Heart left ventricle (tissue), 13 donors: ENCODE data around the gene SPP2.

Experiments used
- CTCF ChIP-seq, 12 donors: fragments of 200-600 bp; sonication (generic) in 4 of 12; IDR thresholded peaks; one replicate each; pipeline versions ENCODE4 v1.5.0 to v1.8.0; 2018 to 2022; ENCODE audit warnings: antibody characterized with exemption in 12 of 12, mild to moderate bottlenecking in 5 of 12
- POLR2A ChIP-seq, 2 donors: fragments of 450-650 bp; IDR thresholded peaks; one replicate each; pipeline ENCODE4 v1.6.1; 2017; ENCODE audit warnings: antibody characterized with exemption in 2 of 2, mild to moderate bottlenecking in 2 of 2, moderate library complexity in 2 of 2
- donor health status: ischemic (EF 13 %, LVEDD 7.1; RV severe dilation, severe dysfunction).
- donor health status: DM: no; HTN: yes; CAD: no.
- donor health status: DM: no; HTN: no; CAD: no.
- donor health status: ischemic (EF 25% LVEDD 6.9; RV normal size, moderate dysfunction).
- donor health status: ischemic (EF 25% LVEDD 5.7; RV mildly dilated, moderate dysfunction).
- donor health status: ischemic (EF 35%, LVEDD 5.7; RV mildly dilated, moderate dysfunction).
- donor health status: nonischemic (EF 11% LVEDD 7.7; RV severe dilation, severe dysfunction).
- donor health status: DM: yes; HTN: yes; CAD: no.
- donor health status: PGD.
- donor health status: ischemic (EF 29% LVEDD 5.4; RV normal size, mild dysfunction).
- donor health status: nonischemic (EF 23%, LVEDD 6.1; RV moderate dilation, normal function).

DNA sequence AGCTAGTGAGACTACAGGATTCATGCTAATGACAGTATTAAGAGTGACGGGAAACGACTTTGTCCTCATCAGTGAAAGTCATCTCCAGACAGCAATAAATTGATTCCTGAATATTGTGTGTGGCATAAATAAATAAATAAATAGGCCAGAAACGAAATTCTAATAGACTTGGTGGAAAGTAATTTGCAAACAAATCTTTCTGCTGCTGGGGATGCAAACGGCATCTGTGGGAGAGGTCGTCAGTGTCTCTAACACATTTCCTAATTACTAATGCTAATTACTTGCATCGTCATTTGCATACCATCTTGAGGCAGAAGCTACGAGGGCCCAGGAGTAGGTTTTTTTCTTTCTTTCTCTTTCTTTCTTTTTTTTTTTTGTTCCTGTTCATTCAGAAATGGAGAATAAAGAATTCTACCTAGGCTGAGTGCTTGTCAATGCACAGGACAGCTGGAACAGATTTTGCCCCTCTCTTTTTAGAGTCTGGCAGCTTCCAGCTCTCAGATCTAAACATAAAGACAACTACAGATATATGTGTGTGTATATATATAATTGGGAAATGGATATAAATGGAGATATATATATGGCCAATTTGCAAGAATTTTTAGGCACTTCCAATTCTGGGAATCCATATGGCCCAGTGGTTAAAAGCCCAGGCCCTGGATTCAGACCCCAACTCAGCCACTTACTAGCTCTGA, 75.1 kb downstream of the SPP2 start:
- no peak for TF ChIP-seq POLR2A (IDR thresholded peaks at IDR 0.05)
- TF ChIP-seq CTCF (IDR thresholded peaks at IDR 0.05): no peak
